Hepatocyte (in vitro differentiated cells): ENCODE results near the gene CCR3.

Experiments used
- CTCF ChIP-seq: fragments of 200-600 bp; sonication (generic); IDR thresholded peaks from 2 replicates; pipeline ENCODE4 v1.5.1; 2016; ENCODE audit warnings: antibody characterized with exemption, mild to moderate bottlenecking; ENCODE audit not compliant: poor library complexity
- EZH2 ChIP-seq: fragments of 200-600 bp; sonication (generic); IDR thresholded peaks from 2 replicates; pipeline ENCODE4 v1.6.1; 2016; ENCODE audit warnings: antibody characterized with exemption, mild to moderate bottlenecking, borderline replicate concordance

DNA sequence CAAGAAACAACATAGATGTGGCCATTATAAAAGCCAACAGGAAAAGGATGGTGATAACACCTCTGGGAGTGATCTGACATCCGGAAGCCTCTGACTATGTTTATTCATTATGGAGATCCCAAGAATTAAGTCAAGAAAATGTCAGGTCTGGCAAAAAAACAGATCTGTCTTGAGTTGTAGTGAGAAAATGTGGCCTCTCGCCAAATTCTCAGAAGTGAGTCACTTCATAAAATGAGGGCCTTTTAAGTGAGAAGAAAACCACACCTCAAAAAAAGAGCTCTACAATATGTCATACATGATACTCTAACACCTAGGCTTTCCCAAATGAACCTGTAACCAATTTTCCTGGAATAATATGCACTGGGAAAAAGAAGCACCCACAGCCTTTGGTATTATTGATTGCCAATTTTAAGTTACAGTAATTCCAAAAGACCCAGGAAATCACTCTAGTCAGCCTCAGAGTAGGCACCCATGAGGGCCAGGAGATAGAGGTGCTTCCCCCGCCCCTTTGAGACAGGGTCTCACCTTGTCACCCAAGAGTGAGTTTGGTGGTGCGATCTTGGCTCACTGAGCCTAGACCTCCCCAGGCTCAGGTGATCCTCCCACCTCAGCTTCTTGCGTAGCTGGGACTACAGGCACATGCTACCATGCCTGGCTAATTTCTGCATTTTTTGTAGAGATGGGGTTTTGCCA lies 38.0 kb downstream of the CCR3 start:
- TF ChIP-seq EZH2: no peak
- TF ChIP-seq CTCF: no peak
